Heart left ventricle (tissue), 16 donors: ENCODE data around the gene RAB30. TPM values are rescaled to one million over a fixed set of nuclear protein-coding genes. Genes with fewer than 3 reads are reported as not detected.
A peak's percentile ranks its signal among the peaks of the same experiment; 100 is the strongest.

Experiments
- ATAC-seq, 4 donors: fragments of 200-7000 bp; cut with Tn5 transposase; one replicate each; pipeline ENCODE4 v1.9.1; 2020 to 2022; ENCODE audit warnings: moderate library complexity in 4 of 4, mild to moderate bottlenecking in 3 of 4, moderate number of reproducible peaks in 1 of 4
- DNase-seq, 5 donors: peaks; one replicate each; pipeline ENCODE4 v3.0.0-alpha.2; 2020
- H3K27ac ChIP-seq, 12 donors: fragments of 200-600 bp; sonication (generic) in 4 of 12; one replicate each; pipeline versions ENCODE4 v1.5.0 to v1.8.0; 2016 to 2022; ENCODE audit warnings: mild to moderate bottlenecking in 2 of 12
- H3K27me3 ChIP-seq, 9 donors: fragments of 200-600 bp; sonication (generic) in 2 of 9; one replicate each; pipeline versions ENCODE4 v1.5.1 to v1.8.0; 2016 to 2022; ENCODE audit warnings: mild to moderate bottlenecking in 3 of 9
- H3K36me3 ChIP-seq, 9 donors: fragments of 200-600 bp; sonication (generic) in 2 of 9; one replicate each; pipeline versions ENCODE4 v1.5.0 to v1.8.0; 2018 to 2022; ENCODE audit warnings: mild to moderate bottlenecking in 2 of 9
- H3K4me1 ChIP-seq, 12 donors: fragments of 200-600 bp; sonication (generic) in 4 of 12; one replicate each; pipeline versions ENCODE4 v1.5.0 to v1.8.0; 2016 to 2022; ENCODE audit warnings: mild to moderate bottlenecking in 3 of 12
- H3K4me3 ChIP-seq, 12 donors: fragments of 200-600 bp; sonication (generic) in 4 of 12; one replicate each; pipeline versions ENCODE4 v1.5.0 to v1.8.0; 2017 to 2022; ENCODE audit warnings: mild to moderate bottlenecking in 9 of 12, moderate library complexity in 4 of 12
- H3K9me3 ChIP-seq, 12 donors: fragments of 200-600 bp; sonication (generic) in 4 of 12; one replicate each; pipeline versions ENCODE4 v1.5.0 to v1.8.0; 2016 to 2022; ENCODE audit warnings: mild to moderate bottlenecking in 1 of 12
- POLR2A ChIP-seq, 2 donors: fragments of 450-650 bp; IDR thresholded peaks; one replicate each; pipeline ENCODE4 v1.6.1; 2017; ENCODE audit warnings: antibody characterized with exemption in 2 of 2, mild to moderate bottlenecking in 2 of 2, moderate library complexity in 2 of 2
- WGBS, 4 donors: extraction: QIAGEN DNeasy Blood & Tissue Kit in 2 of 4; methylation state at CpG; one replicate each; pipeline versions ENCODE4 v1.1.5 to v1.1.7; 2013 to 2018; 5-methylcytosine and 5-hydroxymethylcytosine counted together
- intact Hi-C, 10 donors: fragments of 100-400 bp; cut with DNase I; formaldehyde crosslinking; loops; one replicate each; pipeline versions ENCODE4 v1.11.1 to v1.14.2; 2022
- polyA plus RNA-seq, 2 donors: library from polyadenylated mRNA; stranded (reverse); fragments of 200-250 nt; gene quantifications; one replicate each; pipeline ENCODE4 v1.2.3, GENCODE V29; 2013
- total RNA-seq, 9 donors: library from RNA; depleted of rRNA in 2 of 9; stranded (reverse); fragments of >200 nt in 2 of 9; fragmentation: NEBNext Ultra II Directional in 3 of 9; extraction: Animal tissue kit (Norgen Biotek cat#: 25700) in 3 of 9; gene quantifications; one replicate each; pipeline versions ENCODE4 v1.1.0 to v1.2.4, GENCODE V29; 2016 to 2023
- TF ChIP-seq, protein P1 (sequence below), 12 donors: fragments of 200-600 bp; sonication (generic) in 4 of 12; IDR thresholded peaks; one replicate each; pipeline versions ENCODE4 v1.5.0 to v1.8.0; 2018 to 2022; ENCODE audit warnings: antibody characterized with exemption in 12 of 12, mild to moderate bottlenecking in 5 of 12
- donor health status: ischemic (EF 13 %, LVEDD 7.1; RV severe dilation, severe dysfunction).
- donor health status: healthy with polysubstance abuse.
- donor health status: DM: no; HTN: yes; CAD: no.
- donor health status: DM: no; HTN: no; CAD: no.
- donor health status: ischemic (EF 25% LVEDD 6.9; RV normal size, moderate dysfunction).
- donor health status: ischemic (EF 25% LVEDD 5.7; RV mildly dilated, moderate dysfunction).
- donor health status: healthy.
- donor health status: DM: yes; HTN: yes; CAD: no.
- donor health status: ischemic (EF 35%, LVEDD 5.7; RV mildly dilated, moderate dysfunction).
- donor health status: nonischemic (EF 11% LVEDD 7.7; RV severe dilation, severe dysfunction).
- donor health status: DM: yes; HTN: yes; CAD: no.
- donor health status: PGD.
- donor health status: ischemic (EF 29% LVEDD 5.4; RV normal size, mild dysfunction).
- donor health status: nonischemic (EF 23%, LVEDD 6.1; RV moderate dilation, normal function).

The RAB30 gene
- total and polyA plus RNA-seq, 11 donors, result 4.4 to 28.4 (median 18.8) TPM

DNA sequence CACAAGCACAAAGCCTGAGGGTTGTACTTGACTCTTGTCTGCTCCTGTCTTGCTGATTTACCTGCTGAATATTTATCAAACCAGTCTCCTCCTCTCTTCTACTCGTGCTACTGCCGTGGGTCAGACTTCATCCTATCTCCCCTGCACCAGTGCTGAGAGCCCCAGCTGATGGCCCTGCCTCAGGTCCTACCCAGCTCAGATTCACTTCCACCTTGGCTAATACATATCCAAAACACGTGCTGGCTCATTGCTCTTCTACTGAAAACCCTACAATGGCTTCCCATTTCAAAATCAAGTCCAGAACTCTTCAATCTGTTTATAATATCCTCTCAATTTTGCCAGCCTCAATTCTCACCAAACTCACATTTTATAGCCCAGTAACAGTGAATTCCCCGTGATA lies 48.3 kb downstream of the RAB30 start:
- H3K27ac ChIP-seq, result no peak overlapping the region
- DNase-seq (no peak), ATAC-seq (no peak)
- H3K4me3 ChIP-seq, result no peak overlapping the region
- TF ChIP-seq, protein P1, sequence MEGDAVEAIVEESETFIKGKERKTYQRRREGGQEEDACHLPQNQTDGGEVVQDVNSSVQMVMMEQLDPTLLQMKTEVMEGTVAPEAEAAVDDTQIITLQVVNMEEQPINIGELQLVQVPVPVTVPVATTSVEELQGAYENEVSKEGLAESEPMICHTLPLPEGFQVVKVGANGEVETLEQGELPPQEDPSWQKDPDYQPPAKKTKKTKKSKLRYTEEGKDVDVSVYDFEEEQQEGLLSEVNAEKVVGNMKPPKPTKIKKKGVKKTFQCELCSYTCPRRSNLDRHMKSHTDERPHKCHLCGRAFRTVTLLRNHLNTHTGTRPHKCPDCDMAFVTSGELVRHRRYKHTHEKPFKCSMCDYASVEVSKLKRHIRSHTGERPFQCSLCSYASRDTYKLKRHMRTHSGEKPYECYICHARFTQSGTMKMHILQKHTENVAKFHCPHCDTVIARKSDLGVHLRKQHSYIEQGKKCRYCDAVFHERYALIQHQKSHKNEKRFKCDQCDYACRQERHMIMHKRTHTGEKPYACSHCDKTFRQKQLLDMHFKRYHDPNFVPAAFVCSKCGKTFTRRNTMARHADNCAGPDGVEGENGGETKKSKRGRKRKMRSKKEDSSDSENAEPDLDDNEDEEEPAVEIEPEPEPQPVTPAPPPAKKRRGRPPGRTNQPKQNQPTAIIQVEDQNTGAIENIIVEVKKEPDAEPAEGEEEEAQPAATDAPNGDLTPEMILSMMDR (IDR thresholded peaks at IDR 0.05), result no peak
- TF ChIP-seq POLR2A (IDR thresholded peaks at IDR 0.05), result no peak
- 53 to 80% (median 67%) methylated on average over 4 of the region's 4 CpGs for WGBS, 4 donors
- no peaks in the 10 kb centered on the region for H3K9me3 ChIP-seq
- no peaks in the 10 kb centered on the region for H3K36me3 ChIP-seq
- intact Hi-C loops, result no loop called here
- H3K27me3 ChIP-seq, result no peaks in the 10 kb centered on the region
- H3K4me1 ChIP-seq, result peaks cover 0 to 82% (median 30%) of the 10 kb centered on the region in 12 donors

DNA sequence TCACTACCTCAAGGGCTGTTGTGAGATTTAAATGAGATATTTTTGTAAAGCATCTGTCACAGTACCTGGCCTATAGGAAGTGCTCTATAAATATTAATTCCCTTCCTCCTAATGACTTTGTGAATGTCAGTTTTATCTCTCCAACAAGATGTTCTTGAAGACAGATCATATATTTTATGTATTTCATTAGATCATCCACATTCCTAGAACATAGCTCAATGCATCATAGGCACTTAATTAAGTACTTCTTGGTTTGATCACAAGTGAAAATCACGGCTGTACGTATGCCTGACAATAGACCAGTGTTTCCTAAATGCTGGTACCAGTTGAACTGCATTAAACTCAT lies 49.9 kb downstream of the RAB30 start:
- TF ChIP-seq, protein P1 (IDR thresholded peaks at IDR 0.05), result no peak
- no peak for TF ChIP-seq POLR2A (IDR thresholded peaks at IDR 0.05)
- 90 to 98% (median 93%) methylated on average over 2 of the region's 2 CpGs for WGBS, 4 donors
- peaks cover 0 to 68% (median 29%) of the 10 kb centered on the region in 12 donors for H3K4me1 ChIP-seq
- H3K36me3 ChIP-seq, result no peaks in the 10 kb centered on the region
- H3K4me3 ChIP-seq, result no peak overlapping the region
- ATAC-seq (no peak), DNase-seq (no peak)
- intact Hi-C loops, result no loop called here
- H3K27me3 ChIP-seq, result no peaks in the 10 kb centered on the region
- no peaks in the 10 kb centered on the region for H3K9me3 ChIP-seq
- no peak overlapping the region for H3K27ac ChIP-seq

DNA sequence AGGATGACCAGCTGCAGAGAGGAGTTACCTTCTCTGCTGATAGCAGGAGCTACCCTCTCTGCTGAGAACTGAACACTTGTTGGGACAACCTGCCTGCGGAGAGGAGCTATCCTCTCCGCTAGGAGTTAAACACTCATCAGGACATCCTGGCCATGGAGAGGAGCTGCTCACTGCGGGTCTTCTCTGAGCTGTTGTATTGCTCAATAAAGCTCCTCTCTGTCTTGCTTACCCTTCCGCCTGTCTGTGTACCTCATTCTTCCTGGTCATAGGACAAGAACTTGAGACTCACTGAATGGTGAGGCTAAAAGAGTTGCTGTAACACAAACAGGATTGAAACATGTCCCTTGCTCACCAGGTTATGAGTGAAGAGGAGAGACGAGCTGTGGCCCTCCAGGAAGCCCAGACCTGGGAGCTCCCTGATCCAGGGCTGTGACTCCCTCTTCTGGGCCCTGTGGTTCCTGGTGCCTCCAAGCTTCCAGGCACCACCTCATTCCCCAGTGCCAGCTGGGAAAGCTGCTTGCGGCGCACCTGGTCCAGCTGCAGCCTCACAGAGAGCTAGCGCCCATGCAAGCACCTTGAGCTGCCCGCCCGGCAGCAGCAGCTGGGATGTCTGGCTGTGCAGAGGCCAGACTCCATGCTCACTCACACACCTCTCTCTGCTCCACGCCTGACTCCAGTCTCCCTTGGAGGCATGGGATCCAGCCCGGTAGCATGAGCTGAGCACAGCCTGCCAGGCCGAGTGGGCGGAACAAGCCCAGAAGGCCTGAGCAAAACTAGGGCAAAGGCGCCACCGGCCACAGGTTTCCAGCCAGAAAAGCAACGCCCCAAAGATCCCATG lies 50.5 kb downstream of the RAB30 start:
- intact Hi-C loops, result no loop called here
- H3K36me3 ChIP-seq, result no peaks in the 10 kb centered on the region
- TF ChIP-seq, protein P1 (IDR thresholded peaks at IDR 0.05), result no peak
- TF ChIP-seq POLR2A (IDR thresholded peaks at IDR 0.05), result no peak
- no peaks in the 10 kb centered on the region for H3K9me3 ChIP-seq
- WGBS, 4 donors, result 91 to 96% (median 95%) methylated on average over 12 to 17 of the region's 17 CpGs
- H3K27me3 ChIP-seq, result no peaks in the 10 kb centered on the region
- no peak for ATAC-seq
- H3K4me3 ChIP-seq, result no peak overlapping the region
- no peak for DNase-seq
- peaks cover 0 to 67% (median 29%) of the 10 kb centered on the region in 12 donors for H3K4me1 ChIP-seq
- no peak overlapping the region for H3K27ac ChIP-seq

DNA sequence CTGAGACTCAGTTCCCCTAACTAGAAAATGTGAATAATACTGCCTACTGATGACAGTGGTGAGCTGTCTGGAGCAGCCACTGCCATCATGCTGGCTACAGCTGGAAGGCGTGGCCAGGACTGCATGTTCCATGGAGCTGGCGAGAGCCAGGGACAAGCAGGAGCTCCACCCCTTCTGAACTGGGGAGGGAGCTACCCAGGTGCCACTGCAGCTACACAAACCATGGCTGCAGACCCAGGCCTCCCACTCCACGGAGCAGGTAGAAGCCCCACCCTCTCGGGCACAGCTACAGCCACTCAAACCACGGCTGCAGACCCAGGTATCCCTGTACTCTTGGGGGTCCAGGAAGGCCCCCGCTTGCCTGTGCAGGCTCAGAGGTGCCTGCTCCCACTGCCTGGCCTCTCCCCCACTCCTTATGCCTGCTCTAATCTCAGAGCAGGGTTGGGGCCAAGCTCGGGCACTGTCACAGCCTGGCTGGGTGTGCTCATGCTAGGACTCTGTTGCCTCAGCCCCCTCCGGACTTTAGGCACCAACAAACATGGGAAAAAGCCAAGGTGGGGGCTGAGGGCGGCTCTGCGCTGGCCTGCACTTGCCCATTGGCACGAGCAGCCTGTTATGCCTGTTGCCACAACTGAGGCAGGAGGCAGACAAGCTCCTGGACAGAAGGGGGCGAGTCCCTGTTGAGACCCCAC lies 51.7 kb downstream of the RAB30 start:
- ATAC-seq (peak; percentile 96 to 97 (median 96)), DNase-seq (peak in 4 of 5 donors; percentile 43 to 84 (median 74))
- TF ChIP-seq, protein P1 (IDR thresholded peaks at IDR 0.05), result no peak
- no peak for TF ChIP-seq POLR2A (IDR thresholded peaks at IDR 0.05)
- intact Hi-C loops, result no loop called here
- Histone ChIP-seq H3K27me3 (no peaks in the 10 kb centered on the region), H3K27ac (peak overlapping the region in 5 of 12 donors; percentile 6 to 69 (median 50)), H3K9me3 (no peaks in the 10 kb centered on the region), H3K4me1 (peaks cover 0 to 60% (median 26%) of the 10 kb centered on the region in 12 donors), H3K36me3 (no peaks in the 10 kb centered on the region), H3K4me3 (peak overlapping the region in 2 of 12 donors; percentile 8 to 12)
- WGBS, 4 donors, result 63 to 84% (median 77%) methylated on average over 10 to 12 of the region's 12 CpGs
